Myometrial cell (primary cell): Measurements from ENCODE around the gene KIRREL1. TPM values are rescaled to one million over a fixed set of nuclear protein-coding genes. Genes with fewer than 3 reads are reported as not detected.

Experiments used
- total RNA-seq: library from RNA; depleted of rRNA; stranded (reverse); fragments of >200 nt; gene quantifications from 2 replicates; pipeline ENCODE4 v1.2.3, GENCODE V29; 2015

KIRREL1 gene
- total RNA-seq: 59.0 and 65.7 TPM in 2 replicates

DNA sequence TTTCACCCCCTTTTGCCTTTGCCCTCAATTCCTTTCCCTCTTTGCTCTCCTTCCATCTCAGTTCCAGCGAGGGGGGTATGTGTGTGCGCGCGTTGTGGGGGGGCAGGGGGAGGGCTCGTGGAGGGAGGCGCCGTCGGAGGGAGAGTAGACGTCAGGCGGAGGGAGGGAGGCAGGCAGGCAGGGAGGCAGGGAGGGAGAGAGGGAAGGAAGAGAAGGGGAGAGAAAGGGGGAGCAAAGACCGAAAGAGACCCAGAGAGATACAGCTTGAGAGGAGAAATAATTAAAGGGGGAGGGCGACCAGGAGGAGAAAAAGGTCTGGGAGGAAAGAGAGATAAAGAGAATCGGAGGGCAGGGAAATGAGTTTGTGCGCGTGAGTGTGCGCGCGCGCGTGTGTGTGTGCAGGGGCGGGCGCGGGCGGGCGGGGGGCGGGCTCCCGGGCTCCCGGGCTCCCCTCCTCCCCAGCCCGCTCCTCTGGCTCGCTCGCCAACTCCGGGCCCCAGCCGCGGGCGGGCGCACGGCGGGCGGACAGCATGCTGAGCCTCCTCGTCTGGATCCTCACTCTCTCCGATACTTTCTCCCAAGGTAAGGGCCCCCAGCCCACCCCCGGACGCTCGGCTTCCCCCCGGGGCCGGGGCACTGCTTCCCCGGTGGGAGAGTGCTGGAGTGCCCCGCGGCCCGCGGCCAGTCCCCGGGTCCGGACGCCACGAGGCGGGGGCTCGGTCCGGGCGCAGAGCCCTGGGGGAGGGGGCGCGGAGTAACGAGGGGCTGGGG is at the start of gene KIRREL1:
TSS of gene KIRREL1 (plus strand) at position 499 of the 771 bp plus-strand sequence. CDS start at position 531, 32 bp downstream.

Other genes with a start within 250 kb of the KIRREL1 start
- gene FCRL2, start 216.5 kb upstream of the KIRREL1 start, total RNA-seq: not detected in 2 replicates
- gene FCRL1, start 173.5 kb upstream of the KIRREL1 start, total RNA-seq: not detected in 2 replicates
- gene CD5L, start 151.8 kb upstream of the KIRREL1 start, total RNA-seq: not detected in 2 replicates
- gene CD1D, start 187.2 kb downstream of the KIRREL1 start, total RNA-seq: 2.1 and 2.3 TPM in 2 replicates